NCI-H1436 (cell line): ENCODE results near the gene DMTF1.
A peak's percentile ranks its signal among the peaks of the same experiment; 100 is the strongest.
"Not testable (repeated sequence)": the region's sequence is repeated elsewhere in the genome, so short reads cannot be mapped to it uniquely, and the experiment has no call there.

ENCODE experiments used
- DNase-seq: peaks from one replicate; lab custom pipeline; 2025; lab: John Stamatoyannopoulos, UW

The DMTF1 gene, protein sequence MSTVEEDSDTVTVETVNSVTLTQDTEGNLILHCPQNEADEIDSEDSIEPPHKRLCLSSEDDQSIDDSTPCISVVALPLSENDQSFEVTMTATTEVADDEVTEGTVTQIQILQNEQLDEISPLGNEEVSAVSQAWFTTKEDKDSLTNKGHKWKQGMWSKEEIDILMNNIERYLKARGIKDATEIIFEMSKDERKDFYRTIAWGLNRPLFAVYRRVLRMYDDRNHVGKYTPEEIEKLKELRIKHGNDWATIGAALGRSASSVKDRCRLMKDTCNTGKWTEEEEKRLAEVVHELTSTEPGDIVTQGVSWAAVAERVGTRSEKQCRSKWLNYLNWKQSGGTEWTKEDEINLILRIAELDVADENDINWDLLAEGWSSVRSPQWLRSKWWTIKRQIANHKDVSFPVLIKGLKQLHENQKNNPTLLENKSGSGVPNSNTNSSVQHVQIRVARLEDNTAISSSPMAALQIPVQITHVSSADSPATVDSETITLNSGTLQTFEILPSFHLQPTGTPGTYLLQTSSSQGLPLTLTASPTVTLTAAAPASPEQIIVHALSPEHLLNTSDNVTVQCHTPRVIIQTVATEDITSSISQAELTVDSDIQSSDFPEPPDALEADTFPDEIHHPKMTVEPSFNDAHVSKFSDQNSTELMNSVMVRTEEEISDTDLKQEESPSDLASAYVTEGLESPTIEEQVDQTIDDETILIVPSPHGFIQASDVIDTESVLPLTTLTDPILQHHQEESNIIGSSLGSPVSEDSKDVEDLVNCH

GRCh38 chr7:87152112-87152896 lies at the start of gene DMTF1:
TSS of gene DMTF1 (plus strand) at chr7:87152453. CDS start at chr7:87164942, 12,489 bp downstream.
- peak; percentile 92 for DNase-seq

DNA sequence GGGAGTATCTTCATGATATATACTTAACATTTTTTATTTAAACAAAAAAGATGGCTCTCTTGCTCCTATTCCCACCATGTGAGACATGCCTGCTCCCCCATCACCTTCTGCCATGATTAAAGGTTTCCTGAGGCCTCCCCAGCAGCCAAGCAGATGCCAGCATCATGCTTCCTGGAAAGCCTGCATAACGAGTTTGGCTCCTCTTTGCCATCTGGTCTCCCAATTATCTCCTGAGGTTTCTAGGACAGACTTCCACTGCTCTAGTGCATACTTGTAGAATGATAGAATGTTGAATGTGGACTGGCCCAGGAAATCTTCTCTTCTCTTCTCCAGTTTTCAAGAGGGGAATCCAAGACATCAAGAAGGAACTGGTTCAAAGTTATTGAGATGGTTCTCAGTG lies 46.9 kb upstream of the DMTF1 start:
- no peak for DNase-seq

GRCh38 chr7:87106974-87107612 lies 45.2 kb upstream of the DMTF1 start:
- no peak for DNase-seq

- no peak for DNase-seq
These were observed 44.1 kb upstream of the DMTF1 start for GRCh38 chr7:87107949-87108776.

DNA sequence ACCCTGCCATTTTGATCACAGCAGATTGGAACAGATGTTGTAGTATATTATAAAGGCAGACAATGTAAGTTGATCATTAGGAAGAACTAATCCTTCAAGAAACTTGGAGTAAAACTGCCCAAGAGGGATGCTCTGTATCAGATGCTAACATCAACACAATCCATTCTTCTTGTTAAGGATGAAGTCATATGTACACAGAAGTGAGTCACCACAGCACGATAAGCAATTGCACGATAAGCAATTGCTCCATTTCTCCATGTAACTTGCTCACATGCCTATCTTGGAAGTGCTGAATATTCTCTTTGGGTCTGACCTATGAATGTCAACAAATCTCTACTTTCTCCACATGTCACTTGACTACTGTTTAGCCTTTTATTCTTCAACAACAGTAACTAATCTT lies 41.5 kb upstream of the DMTF1 start:
- DNase-seq, result no peak

DNA sequence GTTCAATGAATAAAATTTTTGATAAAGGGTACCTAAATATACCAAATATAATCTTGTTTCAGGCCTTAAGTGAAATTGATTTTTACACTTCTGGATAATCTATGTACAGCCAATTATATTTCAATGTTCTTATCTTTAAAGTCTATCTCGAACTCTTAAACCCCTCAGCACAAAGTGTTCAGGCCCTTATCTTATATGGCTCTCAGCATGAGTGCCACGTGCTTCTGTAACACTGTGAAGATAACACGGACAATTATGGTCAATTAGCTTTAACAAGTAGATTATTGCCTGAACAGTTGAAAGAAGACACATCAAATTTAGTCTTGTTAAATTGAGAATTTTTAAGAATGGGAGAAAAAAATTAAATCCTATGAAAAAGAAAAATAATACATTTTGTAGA lies 40.4 kb upstream of the DMTF1 start:
- DNase-seq, result no peak

DNA sequence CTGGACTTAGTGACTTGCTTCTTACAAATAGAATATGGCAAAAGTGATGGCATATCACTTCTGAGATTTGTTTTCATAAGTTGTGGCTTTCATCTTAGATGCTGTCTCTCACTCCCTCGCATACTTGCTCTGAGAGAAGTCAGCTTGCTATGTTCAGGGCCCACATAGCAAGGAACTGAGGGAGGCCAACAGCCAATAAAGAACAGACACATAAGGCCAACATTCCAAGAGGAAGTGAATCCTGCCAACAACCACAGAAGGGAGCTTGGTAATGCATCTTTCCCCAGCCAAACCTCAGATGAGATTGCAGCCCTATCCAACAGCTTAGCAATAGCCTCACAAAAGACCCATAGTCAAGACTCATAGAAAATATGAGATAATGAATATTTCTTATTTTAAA lies 39.2 kb upstream of the DMTF1 start:
- DNase-seq, result no peak

GRCh38 chr7:87113904-87114303 lies 38.3 kb upstream of the DMTF1 start:
- DNase-seq, result not testable (repeated sequence)

DNA sequence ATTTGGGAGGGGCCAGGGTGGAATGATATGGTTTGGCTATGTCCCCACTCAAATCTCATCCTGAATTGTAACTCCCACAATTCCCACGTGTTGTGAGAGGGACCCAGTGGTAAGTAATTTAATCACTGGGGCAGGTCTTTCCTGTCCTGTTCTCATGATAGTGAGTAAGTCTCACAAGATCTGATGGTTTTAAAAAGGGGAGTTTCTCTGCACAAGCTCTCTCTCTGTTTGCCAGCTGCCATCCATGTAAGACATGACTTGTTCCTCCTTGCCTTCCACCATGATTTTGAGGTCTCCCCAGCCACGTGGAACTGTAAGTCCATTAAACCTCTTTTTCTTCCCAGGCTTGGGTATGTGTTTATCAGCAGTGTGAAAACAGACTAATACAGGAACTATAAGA lies 36.5 kb upstream of the DMTF1 start:
- DNase-seq, result not testable (repeated sequence)

- no peak for DNase-seq
These were observed 35.9 kb upstream of the DMTF1 start for GRCh38 chr7:87116315-87116714.

- DNase-seq, result no peak
These were observed 32.7 kb upstream of the DMTF1 start for GRCh38 chr7:87119581-87119980.

DNA sequence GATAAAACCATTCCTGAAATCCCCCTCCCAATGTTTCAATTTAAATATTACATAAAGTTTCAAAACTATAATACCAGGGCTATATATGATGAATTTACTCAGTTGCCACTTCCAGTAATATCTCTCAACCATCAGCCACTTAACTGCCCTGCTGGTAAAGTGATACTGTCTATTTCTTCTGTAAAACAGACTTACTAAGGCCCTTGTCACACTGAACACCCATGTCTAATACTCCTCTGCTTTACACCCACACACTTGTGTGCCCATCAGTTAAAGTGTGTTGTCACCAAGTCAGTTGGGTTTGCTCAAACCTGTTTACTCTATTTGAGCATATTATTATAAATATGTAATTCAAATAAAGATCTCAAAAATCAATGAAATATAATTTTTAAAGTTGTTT lies 29.1 kb upstream of the DMTF1 start:
- DNase-seq, result no peak

- DNase-seq, result no peak
These were observed 25.2 kb upstream of the DMTF1 start for GRCh38 chr7:87127019-87127418.

DNA sequence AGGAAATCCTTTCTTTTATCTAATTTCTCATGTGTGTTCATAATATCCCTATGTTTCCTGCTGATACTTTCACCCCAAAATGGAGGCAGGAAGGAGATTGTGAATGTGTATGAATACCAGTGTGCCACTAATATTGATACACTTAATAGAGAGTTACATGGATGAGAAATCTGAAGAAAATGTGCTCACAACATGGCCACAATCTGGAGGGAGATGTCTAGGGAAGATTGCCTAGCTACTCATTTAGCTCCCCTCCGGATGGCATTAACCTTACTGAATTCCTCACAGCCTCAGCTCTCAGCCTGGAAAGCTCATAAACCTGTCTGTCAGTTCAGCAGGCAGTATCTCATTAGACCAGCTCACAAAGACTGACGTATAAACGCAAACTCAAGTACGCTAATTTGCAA lies 23.4 kb upstream of the DMTF1 start:
- DNase-seq, result peak; percentile 9

GRCh38 chr7:87129332-87129731 lies 22.9 kb upstream of the DMTF1 start:
- no peak for DNase-seq

- no peak for DNase-seq
These were observed 22.4 kb upstream of the DMTF1 start for GRCh38 chr7:87129848-87130247.

- DNase-seq, result no peak
These were observed 20.5 kb upstream of the DMTF1 start for GRCh38 chr7:87131771-87132170.

- no peak for DNase-seq
These were observed 15.0 kb upstream of the DMTF1 start for GRCh38 chr7:87137271-87137670.

DNA sequence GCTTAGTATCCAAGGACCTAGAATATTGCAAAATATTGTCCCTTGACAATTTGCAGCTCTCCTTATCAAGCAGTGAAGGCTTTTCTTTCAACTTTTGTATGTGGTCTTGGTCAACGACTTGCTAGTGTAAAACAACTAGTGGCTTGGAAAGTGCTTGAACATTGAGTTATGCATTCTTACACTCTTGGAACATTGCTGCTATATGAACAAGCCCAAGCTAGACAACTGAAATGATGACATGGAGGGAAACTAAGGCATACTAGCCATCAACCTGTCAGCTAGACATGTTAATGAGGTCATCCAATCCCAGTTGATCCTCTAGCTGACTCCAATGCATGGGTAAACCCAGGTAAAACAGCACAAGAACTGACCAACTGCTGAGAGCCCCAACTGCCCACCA lies 12.7 kb upstream of the DMTF1 start:
- DNase-seq, result no peak

DNA sequence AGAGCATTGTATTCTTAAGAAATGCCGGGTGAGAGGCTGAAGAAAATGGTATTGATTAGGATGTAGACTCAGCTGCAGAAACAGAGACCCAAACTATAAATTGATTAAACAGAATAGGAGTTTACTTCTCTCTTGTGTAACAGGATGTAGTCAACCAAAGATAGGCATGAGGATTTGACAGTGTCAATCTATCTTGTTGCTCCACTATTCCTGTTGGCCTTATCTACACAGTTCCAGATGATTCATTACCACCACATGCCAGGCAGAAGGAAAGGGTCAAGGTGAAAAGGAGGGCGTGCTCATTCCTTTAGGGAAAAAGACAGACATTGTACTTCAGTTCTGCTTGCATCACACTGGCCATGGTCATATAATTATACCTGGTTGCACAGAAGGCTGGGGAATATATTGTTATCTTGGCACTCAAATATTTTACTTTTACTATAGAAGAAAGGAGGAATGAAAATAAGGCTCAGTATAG lies 11.9 kb upstream of the DMTF1 start:
- DNase-seq, result no peak

DNA sequence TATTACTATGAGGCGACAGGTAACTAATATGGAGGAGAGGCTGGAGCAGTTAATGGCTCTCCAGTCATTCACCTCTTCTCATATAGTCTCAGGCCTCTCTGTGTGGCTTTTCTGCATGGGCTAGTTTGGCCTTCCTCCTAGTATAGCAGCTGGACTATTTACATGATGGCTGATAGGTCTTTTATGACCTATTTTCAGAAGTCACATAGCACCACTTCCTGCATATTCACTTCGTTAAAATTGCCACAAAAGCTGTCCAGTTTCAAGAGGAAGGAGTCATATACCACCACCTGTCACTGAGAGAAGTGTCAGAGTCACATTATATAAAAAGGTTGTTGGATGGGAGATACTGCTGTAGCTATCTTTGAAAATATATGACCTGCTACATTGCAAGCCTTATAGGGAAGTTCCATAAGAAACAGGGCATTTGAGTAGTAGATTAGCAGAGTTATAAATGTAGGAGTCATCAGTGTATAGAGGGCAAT lies 8.0 kb upstream of the DMTF1 start:
- DNase-seq, result no peak
